ENCODE measurements around the gene BCL11B. TPM values are rescaled to one million over a fixed set of nuclear protein-coding genes. Genes with fewer than 3 reads are reported as not detected.
A peak's percentile ranks its signal among the peaks of the same experiment; 100 is the strongest.

Gene BCL11B
- not detected in 2 replicates for polyA plus RNA-seq (2011; rRNA removed)
- polyA minus RNA-seq (2011; rRNA and poly(A)+ RNA removed) = not detected in 2 replicates

GRCh38 chr14:99271951-99272631 is at the start of gene BCL11B:
Gene BCL11B (minus strand): TSS chr14:99272197. CDS start chr14:99271218, 979 bp downstream.
- ChIA-PET POLR2A (no interaction called here), CTCF (interaction anchor here (1.1 kb wide), 1 partner anchor 83 kb away, joined by 3 read pairs; no protein-coding TSS in a partner anchor)
- DNase-seq (ENCODE audit: low read depth) = no peak
- Histone ChIP-seq H3K27me3 (ENCODE audit: control insufficient read depth, insufficient read depth, low read length) (peaks cover 21% of the 10 kb centered on the region), H3K4me3 (ENCODE audit: low read depth, low read length) (peak within 1 kb of the TSS; percentile 32), H3K36me3 (ENCODE audit: control insufficient read depth, insufficient read depth, low read length) (no peaks in the 10 kb centered on the region)
- peak; percentile 54 for TF ChIP-seq CTCF (IDR thresholded peaks at IDR 0.05; ENCODE audit: insufficient read depth, low read depth, low read length)

- Histone ChIP-seq H3K36me3 (ENCODE audit: control insufficient read depth, insufficient read depth, low read length) (no peaks in the 10 kb centered on the region), H3K27me3 (ENCODE audit: control insufficient read depth, insufficient read depth, low read length) (no peaks in the 10 kb centered on the region), H3K4me3 (ENCODE audit: low read depth, low read length) (no peak overlapping the region)
- CTCF ChIA-PET = no interaction called here
- TF ChIP-seq CTCF (IDR thresholded peaks at IDR 0.05; ENCODE audit: insufficient read depth, low read depth, low read length) = no peak
- no peak for DNase-seq (ENCODE audit: low read depth)
- POLR2A ChIA-PET = no interaction called here
These were observed 49.4 kb upstream of the BCL11B start for GRCh38 chr14:99321236-99321925.

GRCh38 chr14:99320621-99321235 is 48.7 kb upstream of the BCL11B start:
- Histone ChIP-seq H3K36me3 (ENCODE audit: control insufficient read depth, insufficient read depth, low read length) (no peaks in the 10 kb centered on the region), H3K27me3 (ENCODE audit: control insufficient read depth, insufficient read depth, low read length) (no peaks in the 10 kb centered on the region), H3K4me3 (ENCODE audit: low read depth, low read length) (no peak overlapping the region)
- no peak for DNase-seq (ENCODE audit: low read depth)
- no peak for TF ChIP-seq CTCF (IDR thresholded peaks at IDR 0.05; ENCODE audit: insufficient read depth, low read depth, low read length)
- ChIA-PET CTCF (interaction anchor here (0.6 to 1.5 kb wide), 8 partner anchors 11 to 102 kb away, joined by 3 to 15 read pairs (median 3); no protein-coding TSS in a partner anchor), POLR2A (no interaction called here)

- ChIA-PET POLR2A (no interaction called here), CTCF (interaction anchor here (0.6 to 1.5 kb wide), 12 partner anchors 10 to 102 kb away, joined by 3 to 15 read pairs (median 3); no protein-coding TSS in a partner anchor)
- TF ChIP-seq CTCF (IDR thresholded peaks at IDR 0.05; ENCODE audit: insufficient read depth, low read depth, low read length) = peak; percentile 82
- Histone ChIP-seq H3K27me3 (ENCODE audit: control insufficient read depth, insufficient read depth, low read length) (no peaks in the 10 kb centered on the region), H3K36me3 (ENCODE audit: control insufficient read depth, insufficient read depth, low read length) (no peaks in the 10 kb centered on the region), H3K4me3 (ENCODE audit: low read depth, low read length) (no peak overlapping the region)
- DNase-seq (ENCODE audit: low read depth) = no peak
These were observed 48.1 kb upstream of the BCL11B start for GRCh38 chr14:99320105-99320572.

GRCh38 chr14:99318959-99319295 is 46.9 kb upstream of the BCL11B start:
- POLR2A ChIA-PET = no interaction called here
- CTCF ChIA-PET = interaction anchor here (1.5 kb wide), 1 partner anchor 32 kb away, joined by 3 read pairs; no protein-coding TSS in a partner anchor
- TF ChIP-seq CTCF (IDR thresholded peaks at IDR 0.05; ENCODE audit: insufficient read depth, low read depth, low read length) = no peak

More at GRCh38 chr14:99318959-99319295, 46.9 kb upstream of the BCL11B start:
- no peak overlapping the region for H3K4me3 ChIP-seq (ENCODE audit: low read depth, low read length)
- H3K36me3 ChIP-seq (ENCODE audit: control insufficient read depth, insufficient read depth, low read length) = no peaks in the 10 kb centered on the region
- H3K27me3 ChIP-seq (ENCODE audit: control insufficient read depth, insufficient read depth, low read length) = no peaks in the 10 kb centered on the region
- DNase-seq (ENCODE audit: low read depth) = no peak

All from BJ (cell line).